Tibial nerve (tissue), 4 donors: ENCODE results near the gene SIAH2. TPM values are rescaled to one million over a fixed set of nuclear protein-coding genes. Genes with fewer than 3 reads are reported as not detected.

Source experiments
- DNase-seq, 2 donors: peaks; one replicate each; pipeline ENCODE4 v3.0.0-alpha.2; 2019; ENCODE audit warnings: low spot score in 2 of 2
- H3K27ac ChIP-seq, 4 donors: fragments of 200-600 bp; sonication (generic) in 3 of 4; one replicate each; pipeline ENCODE4 v1.5.1; 2017 to 2019; ENCODE audit warnings: mild to moderate bottlenecking in 1 of 4
- H3K27me3 ChIP-seq, 2 donors: fragments of 200-600 bp; sonication (generic) in 1 of 2; one replicate each; pipeline versions ENCODE4 v1.5.1 to v1.6.0; 2017 to 2019
- H3K36me3 ChIP-seq, 3 donors: fragments of 200-600 bp; sonication (generic); one replicate each; pipeline ENCODE4 v1.5.1; 2018 to 2019
- H3K4me1 ChIP-seq, 4 donors: fragments of 200-600 bp; sonication (generic) in 3 of 4; one replicate each; pipeline ENCODE4 v1.5.1; 2017 to 2019
- H3K4me3 ChIP-seq, 4 donors: fragments of 200-600 bp; sonication (generic) in 3 of 4; one replicate each; pipeline ENCODE4 v1.5.1; 2017 to 2019; ENCODE audit warnings: mild to moderate bottlenecking in 1 of 4, moderate library complexity in 1 of 4
- H3K9me3 ChIP-seq, 4 donors: fragments of 200-600 bp; sonication (generic) in 3 of 4; one replicate each; pipeline ENCODE4 v1.5.1; 2017 to 2019
- EP300 ChIP-seq, 2 donors: sonication (generic); formaldehyde crosslinking; IDR thresholded peaks; one replicate each; pipeline ENCODE4 v1.6.1; 2017; ENCODE audit warnings: antibody characterized with exemption in 2 of 2, mild to moderate bottlenecking in 1 of 2
- POLR2A ChIP-seq, 2 donors: fragments of 450-650 bp; IDR thresholded peaks; one replicate each; pipeline ENCODE4 v1.6.1; 2017; ENCODE audit warnings: antibody characterized with exemption in 2 of 2, mild to moderate bottlenecking in 2 of 2, moderate library complexity in 2 of 2
- WGBS, 2 donors: methylation state at CpG; one replicate each; pipeline ENCODE4 v1.1.5; 2018; 5-methylcytosine and 5-hydroxymethylcytosine counted together
- total RNA-seq, 4 donors: library from RNA; depleted of rRNA; stranded (reverse); fragments of >200 nt; gene quantifications; one replicate each; pipeline ENCODE4 v1.1.0, GENCODE V29; 2016
- TF ChIP-seq, protein P1 (sequence below), 5 experiments: fragments of 200-600 bp in 3 of 5; fragments of 450-650 bp in 2 of 5; sonication (generic) in 3 of 5; IDR thresholded peaks; one replicate each; pipeline ENCODE4 v1.5.1; 2016 to 2019; ENCODE audit warnings: antibody characterized with exemption in 5 of 5, mild to moderate bottlenecking in 3 of 5, moderate library complexity in 2 of 5

The SIAH2 gene
- total RNA-seq, 4 donors from 2014 or later, result 60.5 to 73.7 (median 62.7) TPM

GRCh38 chr3:150784747-150785125, 21.8 kb upstream of the SIAH2 start:
- Histone ChIP-seq H3K27me3 (no peaks in the 10 kb centered on the region), H3K9me3 (no peaks in the 10 kb centered on the region)

GRCh38 chr3:150783920-150784746, 21.2 kb upstream of the SIAH2 start:
- Histone ChIP-seq H3K9me3 (no peaks in the 10 kb centered on the region), H3K4me1 (peaks cover 0 to 5% (median 0%) of the 10 kb centered on the region in 4 donors), H3K27me3 (no peaks in the 10 kb centered on the region), H3K36me3 (no peaks in the 10 kb centered on the region), H3K27ac (no peak overlapping the region), H3K4me3 (no peak overlapping the region)
- TF ChIP-seq EP300 (IDR thresholded peaks at IDR 0.05) (no peak), POLR2A (IDR thresholded peaks at IDR 0.05) (no peak)
- TF ChIP-seq, protein P1, sequence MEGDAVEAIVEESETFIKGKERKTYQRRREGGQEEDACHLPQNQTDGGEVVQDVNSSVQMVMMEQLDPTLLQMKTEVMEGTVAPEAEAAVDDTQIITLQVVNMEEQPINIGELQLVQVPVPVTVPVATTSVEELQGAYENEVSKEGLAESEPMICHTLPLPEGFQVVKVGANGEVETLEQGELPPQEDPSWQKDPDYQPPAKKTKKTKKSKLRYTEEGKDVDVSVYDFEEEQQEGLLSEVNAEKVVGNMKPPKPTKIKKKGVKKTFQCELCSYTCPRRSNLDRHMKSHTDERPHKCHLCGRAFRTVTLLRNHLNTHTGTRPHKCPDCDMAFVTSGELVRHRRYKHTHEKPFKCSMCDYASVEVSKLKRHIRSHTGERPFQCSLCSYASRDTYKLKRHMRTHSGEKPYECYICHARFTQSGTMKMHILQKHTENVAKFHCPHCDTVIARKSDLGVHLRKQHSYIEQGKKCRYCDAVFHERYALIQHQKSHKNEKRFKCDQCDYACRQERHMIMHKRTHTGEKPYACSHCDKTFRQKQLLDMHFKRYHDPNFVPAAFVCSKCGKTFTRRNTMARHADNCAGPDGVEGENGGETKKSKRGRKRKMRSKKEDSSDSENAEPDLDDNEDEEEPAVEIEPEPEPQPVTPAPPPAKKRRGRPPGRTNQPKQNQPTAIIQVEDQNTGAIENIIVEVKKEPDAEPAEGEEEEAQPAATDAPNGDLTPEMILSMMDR (IDR thresholded peaks at IDR 0.05), result no peak
- DNase-seq, result no peak
- 93 to 94% methylated on average over 5 of the region's 5 CpGs for WGBS, 2 donors

More at GRCh38 chr3:150784747-150785125, 21.8 kb upstream of the SIAH2 start:
- no peak overlapping the region for H3K27ac ChIP-seq
- peaks cover 0 to 5% (median 0%) of the 10 kb centered on the region in 4 donors for H3K4me1 ChIP-seq
- TF ChIP-seq POLR2A (IDR thresholded peaks at IDR 0.05) (no peak), EP300 (IDR thresholded peaks at IDR 0.05) (no peak)
- TF ChIP-seq, protein P1 (IDR thresholded peaks at IDR 0.05), result no peak
- H3K4me3 ChIP-seq, result no peak overlapping the region
- no peak for DNase-seq
- H3K36me3 ChIP-seq, result no peaks in the 10 kb centered on the region

DNA sequence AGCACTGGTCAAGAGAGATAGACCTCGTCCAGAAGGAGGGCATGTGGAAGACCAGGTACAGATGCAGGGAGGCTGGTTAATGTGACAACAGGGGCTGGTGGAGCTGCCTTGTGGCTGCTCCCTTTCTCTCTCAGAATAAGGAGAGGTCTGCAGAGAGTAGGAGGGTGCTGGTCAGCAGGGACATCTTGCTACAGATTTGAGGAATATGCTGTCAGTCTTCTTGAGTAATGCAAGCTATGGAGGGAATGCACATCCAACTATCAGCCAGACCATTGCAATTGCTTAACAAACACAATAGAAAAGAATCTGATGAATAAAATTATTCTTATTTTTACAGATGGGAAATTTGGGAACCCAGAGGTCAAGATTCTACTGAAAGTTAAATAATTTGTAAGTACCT, 20.3 kb upstream of the SIAH2 start:
- Histone ChIP-seq H3K4me1 (peaks cover 0 to 5% (median 0%) of the 10 kb centered on the region in 4 donors), H3K36me3 (no peaks in the 10 kb centered on the region), H3K9me3 (no peaks in the 10 kb centered on the region), H3K27me3 (no peaks in the 10 kb centered on the region), H3K4me3 (no peak overlapping the region), H3K27ac (no peak overlapping the region)
- TF ChIP-seq, protein P1 (IDR thresholded peaks at IDR 0.05), result no peak
- no peak for TF ChIP-seq EP300 (IDR thresholded peaks at IDR 0.05)
- TF ChIP-seq POLR2A (IDR thresholded peaks at IDR 0.05), result no peak
- DNase-seq, result no peak
- 69 to 72% methylated on average over 1 of the region's 1 CpG for WGBS, 2 donors

DNA sequence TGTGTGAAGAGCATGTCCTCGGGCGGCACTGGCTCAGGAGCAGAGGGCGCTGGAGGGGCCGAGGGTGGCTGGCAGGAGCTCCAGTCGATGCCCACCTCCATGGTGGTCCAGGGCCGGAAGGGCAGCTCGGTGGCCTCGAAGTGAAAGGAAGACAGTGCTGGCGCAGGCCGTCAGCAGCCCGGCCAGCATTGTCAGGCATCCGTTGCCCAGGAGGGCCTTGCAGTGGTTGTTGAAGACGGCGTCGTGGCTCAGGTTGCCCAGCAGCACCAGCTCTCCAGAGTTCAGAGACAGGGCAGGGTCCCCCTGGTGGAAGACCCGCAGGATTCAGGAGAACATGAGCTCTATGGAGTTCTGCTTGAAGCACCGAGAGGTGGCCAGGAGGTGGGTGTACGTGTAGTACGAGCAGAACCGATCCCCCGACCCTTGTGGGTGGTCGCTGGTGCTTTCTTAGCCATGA, 16.5 kb upstream of the SIAH2 start:
- WGBS, 2 donors, result 94 to 95% methylated on average over 7 to 21 of the region's 22 CpGs
- no peak for TF ChIP-seq EP300 (IDR thresholded peaks at IDR 0.05)
- no peak for TF ChIP-seq POLR2A (IDR thresholded peaks at IDR 0.05)
- TF ChIP-seq, protein P1 (IDR thresholded peaks at IDR 0.05), result no peak
- Histone ChIP-seq H3K9me3 (no peaks in the 10 kb centered on the region), H3K27me3 (no peaks in the 10 kb centered on the region), H3K27ac (no peak overlapping the region), H3K4me3 (no peak overlapping the region), H3K36me3 (no peaks in the 10 kb centered on the region), H3K4me1 (no peaks in the 10 kb centered on the region)
- DNase-seq, result no peak

GRCh38 chr3:150778793-150779401, 15.9 kb upstream of the SIAH2 start:
- Histone ChIP-seq H3K36me3 (no peaks in the 10 kb centered on the region), H3K4me3 (no peak overlapping the region), H3K9me3 (no peaks in the 10 kb centered on the region), H3K27me3 (no peaks in the 10 kb centered on the region), H3K27ac (no peak overlapping the region), H3K4me1 (no peaks in the 10 kb centered on the region)
- no peak for TF ChIP-seq POLR2A (IDR thresholded peaks at IDR 0.05)
- TF ChIP-seq, protein P1 (IDR thresholded peaks at IDR 0.05), result no peak
- no peak for TF ChIP-seq EP300 (IDR thresholded peaks at IDR 0.05)
- DNase-seq, result no peak
- WGBS, 2 donors, result 96 to 97% methylated on average over 26 to 31 of the region's 42 CpGs
